Trophoblast cell (in vitro differentiated cells and primary cell): ENCODE results near the gene TNFSF11.

Experiments
- DNase-seq, 2 donors: peaks; one replicate each; pipeline ENCODE4 v3.0.0-alpha.2; 2016
- H2AFZ ChIP-seq: 2 replicates; pipeline ENCODE4 v1.6.1; 2013; ENCODE audit warnings: low read length, moderate library complexity, mild to moderate bottlenecking; ENCODE audit not compliant: insufficient read depth, poor library complexity
- H2AK5ac ChIP-seq: 2 replicates; pipeline ENCODE4 v1.6.1; 2013; ENCODE audit warnings: mild to moderate bottlenecking, low read length
- H2BK120ac ChIP-seq: 2 replicates; pipeline ENCODE4 v1.6.1; 2013; ENCODE audit warnings: low read length, mild to moderate bottlenecking, moderate library complexity; ENCODE audit not compliant: insufficient read depth, poor library complexity
- H2BK12ac ChIP-seq: 2 replicates; pipeline ENCODE4 v1.6.1; 2013; ENCODE audit warnings: mild to moderate bottlenecking, low read length, moderate library complexity
- H2BK5ac ChIP-seq: 2 replicates; pipeline ENCODE4 v1.6.1; 2013; ENCODE audit warnings: low read length, low read depth, moderate library complexity, mild to moderate bottlenecking; ENCODE audit not compliant: poor library complexity
- H3K14ac ChIP-seq: 2 replicates; pipeline ENCODE4 v1.6.1; 2013; ENCODE audit warnings: mild to moderate bottlenecking, low read length
- H3K18ac ChIP-seq: 2 replicates; pipeline ENCODE4 v1.6.1; 2013; ENCODE audit warnings: mild to moderate bottlenecking, low read length
- H3K23ac ChIP-seq: 2 replicates; pipeline ENCODE4 v1.6.1; 2013; ENCODE audit warnings: low read length
- H3K27ac ChIP-seq: 2 replicates; pipeline ENCODE4 v1.5.1; 2013; ENCODE audit warnings: low read depth, mild to moderate bottlenecking, inconsistent platforms, low read length, moderate library complexity
- H3K27me3 ChIP-seq: 2 replicates; pipeline ENCODE4 v1.6.1; 2013; ENCODE audit warnings: inconsistent platforms, mild to moderate bottlenecking, low read length, moderate library complexity; ENCODE audit not compliant: insufficient read depth
- H3K36me3 ChIP-seq, 2 experiments: 1 replicate in 1 of 2; 2 replicates in 1 of 2; pipeline ENCODE4 v1.6.1; 2013; ENCODE audit warnings: low read length in 2 of 2, mild to moderate bottlenecking in 2 of 2, moderate library complexity in 1 of 2; ENCODE audit not compliant: insufficient read depth in 2 of 2, control insufficient read depth in 1 of 2
- H3K4ac ChIP-seq: 2 replicates; pipeline ENCODE4 v1.6.1; 2013; ENCODE audit warnings: low read depth, mild to moderate bottlenecking, low read length, moderate library complexity
- H3K4me1 ChIP-seq, 2 experiments: 1 replicate in 1 of 2; 2 replicates in 1 of 2; pipeline ENCODE4 v1.6.1; 2013; ENCODE audit warnings: low read length in 2 of 2, mild to moderate bottlenecking in 2 of 2, moderate library complexity in 1 of 2; ENCODE audit not compliant: insufficient read depth in 2 of 2, control insufficient read depth in 1 of 2
- H3K4me2 ChIP-seq: 2 replicates; pipeline ENCODE4 v1.6.1; 2013; ENCODE audit warnings: inconsistent platforms, mild to moderate bottlenecking, low read length, moderate library complexity
- H3K4me3 ChIP-seq: 2 replicates; pipeline ENCODE4 v1.5.1; 2013; ENCODE audit warnings: mild to moderate bottlenecking, low read depth, low read length, inconsistent platforms
- H3K79me1 ChIP-seq: one replicate; pipeline ENCODE4 v1.6.1; 2013; ENCODE audit warnings: low read length
- H3K79me2 ChIP-seq: 2 replicates; pipeline ENCODE4 v1.6.1; 2013; ENCODE audit warnings: low read length, mild to moderate bottlenecking; ENCODE audit not compliant: control insufficient read depth, insufficient read depth, poor library complexity
- H3K9ac ChIP-seq: 2 replicates; pipeline ENCODE4 v1.6.1; 2013; ENCODE audit warnings: mild to moderate bottlenecking, low read length
- H3K9me3 ChIP-seq: 2 replicates; pipeline ENCODE4 v1.6.1; 2013; ENCODE audit warnings: low read depth, mild to moderate bottlenecking, control low read depth, inconsistent platforms, low read length; ENCODE audit not compliant: insufficient read depth
- H4K12ac ChIP-seq: 2 replicates; pipeline ENCODE4 v1.6.1; 2013; ENCODE audit warnings: low read depth, mild to moderate bottlenecking, low read length, moderate library complexity
- H4K8ac ChIP-seq: 2 replicates; pipeline ENCODE4 v1.6.1; 2013; ENCODE audit warnings: low read depth, mild to moderate bottlenecking, low read length, moderate library complexity
- H4K91ac ChIP-seq: one replicate; pipeline ENCODE4 v1.6.1; 2013; ENCODE audit warnings: low read depth, mild to moderate bottlenecking, low read length, moderate library complexity
- WGBS: extraction: QIAGEN DNeasy Blood & Tissue Kit; methylation state at CpG from one replicate; pipeline ENCODE4 v1.1.7; 2013; ENCODE audit warnings: missing lambda C conversion rate; ENCODE audit not compliant: insufficient read length, insufficient coverage; ENCODE audit errors: extremely low coverage; 5-methylcytosine and 5-hydroxymethylcytosine counted together

The TNFSF11 gene

GRCh38 chr13:42652642-42653415 lies 78.9 kb downstream of the TNFSF11 start:
- Histone ChIP-seq H3K4me3 (no peak overlapping the region), H3K4ac (no peak overlapping the region), H3K23ac (no peak overlapping the region), H2AFZ (no peak overlapping the region), H3K9me3 (no peaks in the 10 kb centered on the region), H3K27ac (peak overlapping the region; percentile 60), H3K79me1 (peaks cover 13% of the 10 kb centered on the region), H3K79me2 (no peaks in the 10 kb centered on the region), H4K12ac (no peak overlapping the region), H3K27me3 (no peaks in the 10 kb centered on the region), H2BK12ac (no peak overlapping the region), H3K4me1 (peaks cover 8 to 13% of the 10 kb centered on the region in 2 experiments), H3K9ac (no peak overlapping the region), H4K8ac (no peak overlapping the region), H2BK120ac (peak overlapping the region; percentile 15), H3K14ac (no peak overlapping the region), H3K36me3 (no peaks in the 10 kb centered on the region), H2AK5ac (no peak overlapping the region), H4K91ac (peak overlapping the region; percentile 8), H3K4me2 (no peak overlapping the region), H2BK5ac (peak overlapping the region; percentile 31), H3K18ac (no peak overlapping the region)
- WGBS = no CpG with 5 or more reads among the region's 1 CpG
- peak; percentile 72 to 89 for DNase-seq

- H4K12ac ChIP-seq = no peak overlapping the region
Observed at GRCh38 chr13:42653679-42654078, 79.7 kb downstream of the TNFSF11 start.

DNA sequence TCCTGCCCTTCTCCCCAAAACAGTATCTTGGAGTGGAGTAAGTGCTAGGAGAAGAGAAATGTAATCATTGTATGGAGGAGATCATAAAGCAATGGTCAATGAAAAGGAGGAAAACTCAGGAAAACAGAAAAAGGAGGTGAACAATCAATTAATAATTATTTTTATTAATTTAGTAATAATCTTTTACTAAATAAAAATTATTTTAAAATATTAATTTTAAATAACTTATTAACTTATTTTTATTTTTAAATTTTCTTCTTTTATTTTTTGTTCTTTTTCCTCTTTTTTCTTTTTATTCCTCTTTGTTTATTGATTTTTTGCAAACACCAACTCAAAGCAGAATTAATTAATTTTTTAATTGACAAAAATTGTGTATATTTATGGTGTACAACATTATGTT lies 80.3 kb downstream of the TNFSF11 start:
- Histone ChIP-seq H2BK12ac (no peak overlapping the region), H3K4ac (no peak overlapping the region), H3K9me3 (no peaks in the 10 kb centered on the region), H3K79me1 (peaks cover 13% of the 10 kb centered on the region), H3K36me3 (no peaks in the 10 kb centered on the region), H3K27me3 (no peaks in the 10 kb centered on the region), H3K27ac (no peak overlapping the region), H2BK120ac (no peak overlapping the region), H3K4me2 (no peak overlapping the region), H4K12ac (no peak overlapping the region), H3K9ac (no peak overlapping the region), H3K79me2 (no peaks in the 10 kb centered on the region), H2BK5ac (peak overlapping the region; percentile 6), H2AK5ac (no peak overlapping the region), H3K4me3 (no peak overlapping the region), H3K14ac (no peak overlapping the region), H3K23ac (no peak overlapping the region), H4K91ac (no peak overlapping the region), H2AFZ (no peak overlapping the region), H4K8ac (no peak overlapping the region), H3K18ac (no peak overlapping the region), H3K4me1 (peaks cover 13 to 16% of the 10 kb centered on the region in 2 experiments)
- DNase-seq = no peak

More at GRCh38 chr13:42653679-42654078, 79.7 kb downstream of the TNFSF11 start:
- no peaks in the 10 kb centered on the region for H3K27me3 ChIP-seq
- H3K4me2 ChIP-seq = no peak overlapping the region
- H2AK5ac ChIP-seq = no peak overlapping the region
- no peak overlapping the region for H3K18ac ChIP-seq
- no peaks in the 10 kb centered on the region for H3K36me3 ChIP-seq
- no peak overlapping the region for H4K91ac ChIP-seq
- H2BK5ac ChIP-seq = no peak overlapping the region
- H2BK12ac ChIP-seq = no peak overlapping the region
- H3K9me3 ChIP-seq = no peaks in the 10 kb centered on the region
- H3K14ac ChIP-seq = no peak overlapping the region
- peaks cover 13 to 16% of the 10 kb centered on the region in 2 experiments for H3K4me1 ChIP-seq
- no peak overlapping the region for H3K4ac ChIP-seq
- H2BK120ac ChIP-seq = no peak overlapping the region
- no peak for DNase-seq
- H3K79me2 ChIP-seq = no peaks in the 10 kb centered on the region
- no peak overlapping the region for H4K8ac ChIP-seq
- no peak overlapping the region for H3K4me3 ChIP-seq
- no CpG with 5 or more reads among the region's 3 CpGs for WGBS
- no peak overlapping the region for H3K27ac ChIP-seq
- H3K23ac ChIP-seq = no peak overlapping the region
- peaks cover 13% of the 10 kb centered on the region for H3K79me1 ChIP-seq
- H3K9ac ChIP-seq = no peak overlapping the region
- no peak overlapping the region for H2AFZ ChIP-seq

DNA sequence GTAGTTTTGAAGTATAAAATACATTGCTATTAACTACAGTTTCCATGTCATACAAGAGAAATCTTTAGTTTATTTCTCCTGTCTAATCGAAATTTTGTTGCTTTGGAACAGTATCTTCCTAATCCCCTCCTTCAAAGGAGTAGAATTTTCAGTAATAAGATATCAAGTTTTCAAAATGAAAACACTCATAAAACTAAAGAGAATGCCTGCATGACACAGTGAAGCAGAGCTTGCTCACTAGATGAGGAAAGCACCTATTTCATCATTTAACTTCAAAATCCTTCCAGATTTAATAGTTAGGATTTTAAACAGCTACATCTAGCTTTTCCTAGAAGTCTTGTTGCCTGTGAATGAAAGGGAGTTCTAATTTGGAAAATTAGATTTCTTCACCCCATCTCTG lies 80.8 kb downstream of the TNFSF11 start:
- Histone ChIP-seq H3K79me2 (no peaks in the 10 kb centered on the region), H4K8ac (no peak overlapping the region), H2AK5ac (no peak overlapping the region), H3K4me1 (peaks cover 13 to 16% of the 10 kb centered on the region in 2 experiments), H3K23ac (no peak overlapping the region), H2AFZ (no peak overlapping the region), H4K12ac (no peak overlapping the region), H3K14ac (no peak overlapping the region), H3K9ac (no peak overlapping the region), H3K18ac (no peak overlapping the region), H3K4me3 (no peak overlapping the region), H3K79me1 (peaks cover 13% of the 10 kb centered on the region), H3K27ac (no peak overlapping the region), H3K4me2 (no peak overlapping the region), H3K9me3 (no peaks in the 10 kb centered on the region), H2BK120ac (no peak overlapping the region), H2BK5ac (no peak overlapping the region), H4K91ac (no peak overlapping the region), H3K36me3 (no peaks in the 10 kb centered on the region), H3K27me3 (no peaks in the 10 kb centered on the region), H3K4ac (no peak overlapping the region), H2BK12ac (no peak overlapping the region)
- WGBS = no CpG with 5 or more reads among the region's 1 CpG
- DNase-seq = peak in 1 of 2 donors; percentile 52
